DND-41 (cell line): ENCODE results near the gene ISYNA1.
A peak's percentile ranks its signal among the peaks of the same experiment; 100 is the strongest.

Source experiments
- EZH2 ChIP-seq: IDR thresholded peaks from 3 replicates; pipeline ENCODE4 v1.6.1; 2012; ENCODE audit warnings: borderline replicate concordance, low read depth, mild to moderate bottlenecking, moderate library complexity, low read length, inconsistent platforms; ENCODE audit not compliant: severe bottlenecking
- TF ChIP-seq, protein P1 (sequence below): IDR thresholded peaks from 2 replicates; pipeline ENCODE4 v1.5.1; 2012; ENCODE audit warnings: borderline replicate concordance, low read length, moderate library complexity, mild to moderate bottlenecking; ENCODE audit not compliant: poor library complexity, severe bottlenecking; ENCODE audit errors: extremely low read depth

DNA sequence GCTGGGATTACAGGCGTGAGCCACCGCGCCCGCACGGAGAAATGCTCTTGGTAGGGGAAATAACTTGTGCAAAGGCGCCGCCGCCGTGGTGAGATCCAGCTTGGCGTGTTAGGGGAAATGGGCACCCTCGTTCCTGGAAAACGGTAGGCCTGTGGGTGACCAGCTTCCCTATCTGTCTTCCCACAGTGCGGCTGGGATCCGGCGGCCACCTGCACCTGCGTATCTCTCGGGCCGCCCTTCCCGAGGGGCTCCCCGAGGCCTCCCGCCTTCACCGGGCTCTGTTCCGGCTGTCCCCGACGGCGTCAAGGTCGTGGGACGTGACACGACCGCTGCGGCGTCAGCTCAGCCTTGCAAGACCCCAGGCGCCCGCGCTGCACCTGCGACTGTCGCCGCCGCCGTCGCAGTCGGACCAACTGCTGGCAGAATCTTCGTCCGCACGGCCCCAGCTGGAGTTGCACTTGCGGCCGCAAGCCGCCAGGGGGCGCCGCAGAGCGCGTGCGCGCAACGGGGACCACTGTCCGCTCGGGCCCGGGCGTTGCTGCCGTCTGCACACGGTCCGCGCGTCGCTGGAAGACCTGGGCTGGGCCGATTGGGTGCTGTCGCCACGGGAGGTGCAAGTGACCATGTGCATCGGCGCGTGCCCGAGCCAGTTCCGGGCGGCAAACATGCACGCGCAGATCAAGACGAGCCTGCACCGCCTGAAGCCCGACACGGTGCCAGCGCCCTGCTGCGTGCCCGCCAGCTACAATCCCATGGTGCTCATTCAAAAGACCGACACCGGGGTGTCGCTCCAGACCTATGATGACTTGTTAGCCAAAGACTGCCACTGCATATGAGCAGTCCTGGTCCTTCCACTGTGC, 49.6 kb downstream of the ISYNA1 start:
- TF ChIP-seq, protein P1, sequence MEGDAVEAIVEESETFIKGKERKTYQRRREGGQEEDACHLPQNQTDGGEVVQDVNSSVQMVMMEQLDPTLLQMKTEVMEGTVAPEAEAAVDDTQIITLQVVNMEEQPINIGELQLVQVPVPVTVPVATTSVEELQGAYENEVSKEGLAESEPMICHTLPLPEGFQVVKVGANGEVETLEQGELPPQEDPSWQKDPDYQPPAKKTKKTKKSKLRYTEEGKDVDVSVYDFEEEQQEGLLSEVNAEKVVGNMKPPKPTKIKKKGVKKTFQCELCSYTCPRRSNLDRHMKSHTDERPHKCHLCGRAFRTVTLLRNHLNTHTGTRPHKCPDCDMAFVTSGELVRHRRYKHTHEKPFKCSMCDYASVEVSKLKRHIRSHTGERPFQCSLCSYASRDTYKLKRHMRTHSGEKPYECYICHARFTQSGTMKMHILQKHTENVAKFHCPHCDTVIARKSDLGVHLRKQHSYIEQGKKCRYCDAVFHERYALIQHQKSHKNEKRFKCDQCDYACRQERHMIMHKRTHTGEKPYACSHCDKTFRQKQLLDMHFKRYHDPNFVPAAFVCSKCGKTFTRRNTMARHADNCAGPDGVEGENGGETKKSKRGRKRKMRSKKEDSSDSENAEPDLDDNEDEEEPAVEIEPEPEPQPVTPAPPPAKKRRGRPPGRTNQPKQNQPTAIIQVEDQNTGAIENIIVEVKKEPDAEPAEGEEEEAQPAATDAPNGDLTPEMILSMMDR, result peak; percentile 100
- peak; percentile 70 for TF ChIP-seq EZH2
